Loucy (cell line): ENCODE results near the gene PDE4D.

Experiments used
- H2AFZ ChIP-seq: fragments of 200-600 bp; sonication (generic); 2 replicates; pipeline ENCODE4 v1.6.0; 2016; ENCODE audit warnings: antibody characterized with exemption, mild to moderate bottlenecking, low read length, moderate library complexity
- H3F3A ChIP-seq: fragments of 200-600 bp; 2 replicates; pipeline ENCODE4 v1.6.0; 2016; ENCODE audit warnings: antibody characterized with exemption, low read depth, mild to moderate bottlenecking
- H3K27me3 ChIP-seq: fragments of 200-600 bp; sonication (generic); 2 replicates; pipeline ENCODE4 v1.6.1; 2014; ENCODE audit warnings: low read length, mild to moderate bottlenecking; ENCODE audit not compliant: insufficient read depth, poor library complexity, severe bottlenecking
- H3K36me3 ChIP-seq: fragments of 200-600 bp; sonication (generic); 2 replicates; pipeline ENCODE4 v1.6.1; 2016; ENCODE audit warnings: low read length; ENCODE audit not compliant: insufficient read depth
- H3K4me1 ChIP-seq: fragments of 200-600 bp; sonication (generic); 2 replicates; pipeline ENCODE4 v1.5.1; 2014; ENCODE audit warnings: low read length, mild to moderate bottlenecking; ENCODE audit not compliant: insufficient read depth, poor library complexity, severe bottlenecking
- H3K4me2 ChIP-seq: fragments of 200-600 bp; sonication (generic); 2 replicates; pipeline ENCODE4 v1.6.0; 2014; ENCODE audit warnings: antibody characterized with exemption, low read length, low read depth, mild to moderate bottlenecking; ENCODE audit not compliant: poor library complexity, severe bottlenecking
- H3K4me3 ChIP-seq: fragments of 200-600 bp; sonication (generic); 2 replicates; pipeline ENCODE4 v1.5.1; 2014; ENCODE audit warnings: low read length, mild to moderate bottlenecking, mixed read lengths; ENCODE audit not compliant: poor library complexity, severe bottlenecking
- H3K79me2 ChIP-seq: fragments of 200-600 bp; sonication (generic); 2 replicates; pipeline ENCODE4 v1.6.1; 2014; ENCODE audit warnings: low read length; ENCODE audit not compliant: insufficient read depth
- H3K9ac ChIP-seq: fragments of 200-600 bp; sonication (generic); 2 replicates; pipeline ENCODE4 v1.6.0; 2014; ENCODE audit warnings: mild to moderate bottlenecking, low read depth, low read length, moderate library complexity; ENCODE audit not compliant: poor library complexity, severe bottlenecking
- H3K9me2 ChIP-seq: fragments of 200-600 bp; sonication (generic); replicated peaks from 2 replicates; pipeline ENCODE4 v1.6.1; 2016; ENCODE audit warnings: low read depth, low read length, mixed read lengths
- H3K9me3 ChIP-seq: fragments of 200-600 bp; sonication (generic); 2 replicates; pipeline ENCODE4 v1.6.1; 2014; ENCODE audit warnings: mild to moderate bottlenecking, antibody characterized with exemption, low read length, low read depth; ENCODE audit not compliant: insufficient read depth
- H4K20me1 ChIP-seq: fragments of 200-600 bp; sonication (generic); 2 replicates; pipeline ENCODE4 v1.6.0; 2014; ENCODE audit warnings: antibody characterized with exemption, low read length, mild to moderate bottlenecking; ENCODE audit not compliant: insufficient read depth, poor library complexity, severe bottlenecking
- EZH2phosphoT487 ChIP-seq: fragments of 200-600 bp; IDR thresholded peaks from 2 replicates; pipeline ENCODE4 v1.6.1; 2018; ENCODE audit warnings: antibody characterized with exemption, mild to moderate bottlenecking, moderate library complexity, borderline replicate concordance
- TF ChIP-seq, protein P1 (sequence below): fragments of 200-600 bp; sonication (generic); conservative IDR thresholded peaks from 2 replicates; pipeline ENCODE4 v1.5.1; 2014; ENCODE audit warnings: mild to moderate bottlenecking, antibody characterized with exemption, low read length

PDE4D gene

DNA sequence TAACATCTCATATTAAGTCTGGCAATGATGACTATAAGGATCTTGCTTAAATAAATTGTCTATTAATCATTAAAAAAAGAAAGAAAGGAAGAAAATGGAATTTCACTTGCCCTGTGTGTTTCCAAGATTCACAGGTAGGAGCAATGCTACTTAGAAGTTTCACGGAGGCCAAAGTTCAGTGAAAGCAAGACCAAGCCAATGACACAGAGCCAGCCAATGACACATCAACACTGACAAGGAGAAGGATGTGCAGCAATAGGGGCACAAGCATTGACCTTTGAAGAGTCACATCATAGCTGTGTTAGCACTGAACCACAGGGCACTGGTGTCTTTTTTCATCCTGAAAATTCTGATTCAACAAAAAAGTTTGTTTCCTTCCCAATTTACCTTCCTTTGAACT, 364.3 kb downstream of the PDE4D start:
- Histone ChIP-seq H3K36me3 (no peaks in the 10 kb centered on the region), H3F3A (no peaks in the 10 kb centered on the region), H3K9me2 (no peaks in the 10 kb centered on the region), H3K9me3 (no peaks in the 10 kb centered on the region), H3K27me3 (no peaks in the 10 kb centered on the region), H2AFZ (no peak overlapping the region), H3K4me3 (no peak overlapping the region), H3K4me2 (no peak overlapping the region), H3K9ac (no peak overlapping the region), H3K79me2 (no peaks in the 10 kb centered on the region), H3K4me1 (peaks cover 8% of the 10 kb centered on the region), H4K20me1 (no peaks in the 10 kb centered on the region)
- no peak for TF ChIP-seq EZH2phosphoT487
- TF ChIP-seq, protein P1, sequence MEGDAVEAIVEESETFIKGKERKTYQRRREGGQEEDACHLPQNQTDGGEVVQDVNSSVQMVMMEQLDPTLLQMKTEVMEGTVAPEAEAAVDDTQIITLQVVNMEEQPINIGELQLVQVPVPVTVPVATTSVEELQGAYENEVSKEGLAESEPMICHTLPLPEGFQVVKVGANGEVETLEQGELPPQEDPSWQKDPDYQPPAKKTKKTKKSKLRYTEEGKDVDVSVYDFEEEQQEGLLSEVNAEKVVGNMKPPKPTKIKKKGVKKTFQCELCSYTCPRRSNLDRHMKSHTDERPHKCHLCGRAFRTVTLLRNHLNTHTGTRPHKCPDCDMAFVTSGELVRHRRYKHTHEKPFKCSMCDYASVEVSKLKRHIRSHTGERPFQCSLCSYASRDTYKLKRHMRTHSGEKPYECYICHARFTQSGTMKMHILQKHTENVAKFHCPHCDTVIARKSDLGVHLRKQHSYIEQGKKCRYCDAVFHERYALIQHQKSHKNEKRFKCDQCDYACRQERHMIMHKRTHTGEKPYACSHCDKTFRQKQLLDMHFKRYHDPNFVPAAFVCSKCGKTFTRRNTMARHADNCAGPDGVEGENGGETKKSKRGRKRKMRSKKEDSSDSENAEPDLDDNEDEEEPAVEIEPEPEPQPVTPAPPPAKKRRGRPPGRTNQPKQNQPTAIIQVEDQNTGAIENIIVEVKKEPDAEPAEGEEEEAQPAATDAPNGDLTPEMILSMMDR: no peak

DNA sequence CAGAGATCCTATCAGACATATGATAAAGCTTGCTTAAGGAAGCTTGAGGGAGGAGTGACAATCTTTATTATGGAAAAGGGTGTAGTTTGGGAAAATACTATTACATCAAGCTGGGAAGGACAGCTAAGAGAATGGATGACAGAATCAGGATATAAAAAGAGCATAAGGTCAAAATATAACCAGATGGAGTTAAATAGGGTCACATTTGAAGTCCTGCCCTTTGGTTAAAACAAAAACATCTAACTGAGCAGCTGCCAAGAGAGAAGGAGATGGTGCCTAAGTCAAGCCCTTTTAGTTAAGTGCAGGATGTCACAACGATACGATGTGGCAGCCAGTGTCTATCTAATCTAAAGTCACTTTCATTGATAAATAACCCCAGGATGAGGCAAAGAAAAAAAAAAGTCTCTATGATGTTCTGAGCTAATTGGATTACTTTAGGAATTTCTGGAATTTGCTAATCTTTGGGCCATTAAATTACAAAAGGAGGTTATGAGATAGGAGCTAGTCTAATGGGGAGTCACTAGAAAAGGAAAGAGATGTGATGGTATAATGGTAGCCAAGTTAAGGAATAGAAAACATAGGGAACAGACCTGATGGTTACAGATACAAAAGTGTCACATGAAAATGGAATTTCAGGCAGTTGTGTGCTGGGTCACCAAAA, 365.2 kb downstream of the PDE4D start:
- H3F3A ChIP-seq: no peaks in the 10 kb centered on the region
- H3K9ac ChIP-seq: no peak overlapping the region
- H3K36me3 ChIP-seq: no peaks in the 10 kb centered on the region
- H4K20me1 ChIP-seq: no peaks in the 10 kb centered on the region
- H3K4me3 ChIP-seq: no peak overlapping the region
- H2AFZ ChIP-seq: no peak overlapping the region
- H3K9me3 ChIP-seq: peaks cover 7% of the 10 kb centered on the region; the same call in 1 of the 2 replicates
- no peak for TF ChIP-seq EZH2phosphoT487
- TF ChIP-seq, protein P1: no peak
- H3K27me3 ChIP-seq: no peaks in the 10 kb centered on the region
- H3K4me1 ChIP-seq: peaks cover 8% of the 10 kb centered on the region
- H3K79me2 ChIP-seq: no peaks in the 10 kb centered on the region
- H3K4me2 ChIP-seq: no peak overlapping the region
- H3K9me2 ChIP-seq: no peaks in the 10 kb centered on the region

GRCh38 chr5:59525957-59526356, 367.6 kb downstream of the PDE4D start:
- H3K4me2 ChIP-seq: no peak overlapping the region
- no peaks in the 10 kb centered on the region for H4K20me1 ChIP-seq
- peaks cover 11% of the 10 kb centered on the region; the same call in 1 of the 2 replicates for H3K9me3 ChIP-seq

More at GRCh38 chr5:59525957-59526356, 367.6 kb downstream of the PDE4D start:
- Histone ChIP-seq H3F3A (no peaks in the 10 kb centered on the region), H3K9ac (no peak overlapping the region), H3K36me3 (no peaks in the 10 kb centered on the region), H3K4me1 (peaks cover 15% of the 10 kb centered on the region), H3K79me2 (no peaks in the 10 kb centered on the region), H3K27me3 (no peaks in the 10 kb centered on the region), H3K4me3 (no peak overlapping the region), H2AFZ (no peak overlapping the region), H3K9me2 (no peaks in the 10 kb centered on the region)
- no peak for TF ChIP-seq EZH2phosphoT487
- TF ChIP-seq, protein P1: peak; percentile 41
